SH-SY5Y (cell line): Measurements from ENCODE around the gene IL2RA.

ENCODE experiments used
- GATA2 ChIP-seq: IDR thresholded peaks from 2 replicates; pipeline ENCODE4 v1.6.1; 2011; ENCODE audit warnings: mild to moderate bottlenecking, low read depth, low read length
- GATA3 ChIP-seq: IDR thresholded peaks from 2 replicates; pipeline ENCODE4 v1.6.1; 2011; ENCODE audit warnings: low read depth, mild to moderate bottlenecking, low read length, moderate library complexity

DNA sequence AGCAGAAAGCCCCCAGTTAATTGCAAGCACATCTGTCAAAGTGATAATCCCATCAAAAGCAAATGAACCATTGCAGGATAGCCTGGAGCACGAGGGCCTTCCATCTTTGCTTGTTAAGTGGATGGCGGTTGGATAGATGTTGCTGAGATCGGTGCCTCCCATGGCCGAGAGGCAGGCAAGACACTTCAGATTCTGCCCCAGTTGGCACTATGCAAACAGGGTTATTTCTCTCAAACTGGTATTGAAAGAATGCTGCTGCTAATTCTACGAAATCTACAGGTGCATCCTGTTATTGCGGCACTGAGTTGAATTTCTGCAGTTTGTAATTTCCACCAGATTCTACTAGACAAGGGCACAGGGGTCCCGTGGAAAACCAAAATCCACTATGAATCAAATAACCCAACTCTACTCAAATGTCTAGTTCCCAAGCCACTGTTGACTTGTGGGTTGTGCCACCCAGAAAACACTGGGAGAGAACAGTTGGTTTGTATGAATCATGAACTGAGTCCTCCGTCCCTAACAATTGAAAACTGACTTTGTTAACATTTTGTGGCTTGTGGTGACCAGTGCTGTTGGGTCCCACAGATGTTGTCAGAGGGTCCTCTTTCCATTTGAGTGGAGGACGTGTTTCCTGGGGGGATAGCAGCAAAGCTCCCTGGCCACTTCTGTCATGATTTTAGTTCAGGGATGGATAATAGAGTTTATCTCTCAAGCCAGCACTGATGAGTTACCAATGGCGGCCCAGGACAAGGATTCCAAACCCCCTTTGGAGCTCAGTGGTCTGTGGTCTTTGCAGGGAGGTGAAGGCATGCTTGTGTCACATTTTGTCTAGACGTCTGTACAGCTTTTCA lies 7.1 kb upstream of the IL2RA start:
- TF ChIP-seq GATA3 (no peak), GATA2 (no peak)
